Activated CD4-positive, alpha-beta T cell treated with anti-CD3 and anti-CD28 coated beads for 4 hours (primary cell): ENCODE data around the gene ADAMTS3.

Experiments
- DNase-seq, 2 donors: peaks; one replicate each; pipeline ENCODE4 v3.0.0-alpha.2; 2020

Gene ADAMTS3

GRCh38 chr4:72275381-72275780 is 293.6 kb downstream of the ADAMTS3 start:
- DNase-seq, result no peak

DNA sequence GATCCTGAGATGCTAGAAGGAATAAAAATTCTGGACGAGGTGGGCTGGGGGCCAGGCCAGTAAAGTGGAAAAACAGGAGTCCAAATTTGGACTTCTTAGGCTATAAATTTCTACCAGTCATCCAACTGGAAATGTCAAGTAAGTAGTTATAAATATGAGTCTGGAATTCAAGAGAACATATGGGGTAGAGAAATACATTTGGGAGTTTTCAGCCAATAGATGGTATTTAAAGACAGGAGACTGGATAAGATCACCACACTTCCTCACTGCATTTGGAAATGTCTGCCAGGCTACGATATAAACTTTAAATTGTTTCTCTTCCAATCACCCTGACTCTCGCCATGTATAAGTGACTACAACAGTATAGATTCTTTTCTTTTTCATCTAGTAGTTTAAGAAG is 294.8 kb downstream of the ADAMTS3 start:
- no peak for DNase-seq

DNA sequence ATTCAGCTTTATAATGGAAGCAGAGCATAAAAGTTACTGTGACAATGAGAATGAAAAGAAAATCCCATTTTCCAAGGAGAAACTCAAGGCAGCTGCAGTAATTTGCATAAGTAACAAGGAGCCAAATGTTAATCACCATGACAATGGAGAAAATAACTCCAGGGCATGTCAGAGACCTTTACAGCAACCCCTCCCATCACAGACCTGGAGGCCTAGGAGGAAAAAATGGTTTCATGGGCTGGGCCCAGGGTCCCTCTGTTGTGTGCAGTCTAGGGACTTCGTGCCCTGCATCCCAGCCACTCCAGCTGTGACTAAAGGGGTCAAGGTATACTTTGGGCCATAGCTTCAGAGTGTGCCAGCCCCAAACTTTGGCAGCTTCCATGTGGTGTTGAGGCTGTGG is 313.8 kb downstream of the ADAMTS3 start:
- DNase-seq, result no peak

- no peak for DNase-seq
Measured at GRCh38 chr4:72243641-72244040, 325.4 kb downstream of the ADAMTS3 start.

DNA sequence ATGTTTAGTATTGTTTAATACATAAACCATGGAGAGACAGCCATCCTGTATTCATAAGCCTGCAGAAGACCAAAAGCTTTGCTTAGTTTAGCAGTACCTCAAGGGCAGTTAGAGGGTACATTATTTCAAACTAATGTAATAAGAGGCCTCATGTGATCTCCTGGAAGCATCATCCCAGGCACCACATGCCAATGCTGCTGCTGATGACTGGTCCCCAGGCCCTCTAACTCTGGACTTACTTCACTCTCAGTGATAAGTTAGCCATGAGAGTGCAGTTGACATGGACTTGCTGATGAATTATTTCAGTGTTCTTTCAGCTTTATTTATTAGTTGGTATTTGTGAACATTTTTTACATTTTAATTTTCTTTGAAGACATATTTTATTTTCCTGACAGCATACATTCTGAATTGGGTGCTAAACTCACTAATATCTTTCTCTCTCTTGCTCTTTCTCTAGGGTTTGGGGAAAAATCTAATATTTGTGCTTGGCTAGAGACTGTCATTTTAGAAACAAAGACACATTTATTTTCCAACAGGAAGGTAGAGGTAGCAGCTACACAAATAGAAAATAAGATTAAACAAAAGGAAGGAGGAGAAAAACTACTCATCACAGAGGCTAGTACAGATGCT is 329.4 kb downstream of the ADAMTS3 start:
- DNase-seq, result no peak
